Upper lobe of left lung (tissue), 6 donors: ENCODE data around the gene PHF5A. TPM values are rescaled to one million over a fixed set of nuclear protein-coding genes. Genes with fewer than 3 reads are reported as not detected.
"Not testable (repeated sequence)": the region's sequence is repeated elsewhere in the genome, so short reads cannot be mapped to it uniquely, and the experiment has no call there.

Source experiments
- ATAC-seq, 2 donors: fragments of 200-7000 bp; cut with Tn5 transposase; one replicate each; pipeline ENCODE4 v1.9.1; 2022; ENCODE audit warnings: mild to moderate bottlenecking in 2 of 2, moderate library complexity in 2 of 2; ENCODE audit not compliant: low FRiP score in 2 of 2
- DNase-seq, 2 donors: peaks; one replicate each; pipeline ENCODE4 v3.0.0-alpha.2; 2019 to 2020
- H3K27ac ChIP-seq, 4 donors: fragments of 200-600 bp; sonication (generic); one replicate each; pipeline ENCODE4 v1.5.1; 2016 to 2019
- H3K27me3 ChIP-seq, 4 donors: fragments of 200-600 bp; sonication (generic); one replicate each; pipeline ENCODE4 v1.5.1; 2017 to 2019
- H3K36me3 ChIP-seq, 4 donors: fragments of 200-600 bp; sonication (generic); one replicate each; pipeline ENCODE4 v1.5.1; 2016 to 2019
- H3K4me1 ChIP-seq, 4 donors: fragments of 200-600 bp; sonication (generic); one replicate each; pipeline ENCODE4 v1.5.1; 2018 to 2019
- H3K4me3 ChIP-seq, 4 donors: fragments of 200-600 bp; sonication (generic); one replicate each; pipeline ENCODE4 v1.5.1; 2017 to 2019; ENCODE audit warnings: mild to moderate bottlenecking in 2 of 4, moderate library complexity in 1 of 4
- H3K9me3 ChIP-seq, 4 donors: fragments of 200-600 bp; sonication (generic); one replicate each; pipeline ENCODE4 v1.5.1; 2018 to 2019
- CTCF ChIP-seq, 6 experiments: fragments of 450-650 bp in 4 of 6; fragments of 200-600 bp in 2 of 6; sonication (generic) in 2 of 6; IDR thresholded peaks; one replicate each; pipeline ENCODE4 v1.5.1; 2016 to 2019; ENCODE audit warnings: antibody characterized with exemption in 6 of 6
- EP300 ChIP-seq, 4 donors: sonication (generic); formaldehyde crosslinking; IDR thresholded peaks; one replicate each; pipeline ENCODE4 v1.5.1; 2017; ENCODE audit warnings: antibody characterized with exemption in 4 of 4, control low read depth in 2 of 4
- POLR2A ChIP-seq, 4 donors: fragments of 450-650 bp; IDR thresholded peaks; one replicate each; pipeline ENCODE4 v1.5.1; 2016 to 2017; ENCODE audit warnings: antibody characterized with exemption in 4 of 4, mild to moderate bottlenecking in 2 of 4
- POLR2AphosphoS5 ChIP-seq, 2 donors: sonication (generic); formaldehyde crosslinking; IDR thresholded peaks; one replicate each; pipeline ENCODE4 v1.5.1; 2017; ENCODE audit warnings: antibody characterized with exemption in 2 of 2
- WGBS, 2 donors: methylation state at CpG; one replicate each; pipeline ENCODE4 v1.1.5; 2017 to 2018; 5-methylcytosine and 5-hydroxymethylcytosine counted together
- total RNA-seq, 6 donors: library from RNA; depleted of rRNA in 4 of 6; stranded (reverse); fragments of >200 nt in 4 of 6; gene quantifications; one replicate each; pipeline versions ENCODE4 v1.1.0 to v1.2.1, GENCODE V29; 2016 to 2021
- donor health status: DM: no; HTN: no; CAD: no; lungs with moderate emphysema.
- donor health status: DM: no; HTN: yes; CAD: no; lungs with severe emphysema.

The PHF5A gene
- total RNA-seq, 6 donors from 2014 or later: 9.4 to 49.3 (median 31.2) TPM

- Histone ChIP-seq H3K36me3 (peaks cover 37 to 91% (median 83%) of the 10 kb centered on the region in 4 donors), H3K27ac (no peak overlapping the region), H3K9me3 (no peaks in the 10 kb centered on the region), H3K4me1 (peaks cover 0 to 5% (median 0%) of the 10 kb centered on the region in 4 donors), H3K4me3 (no peak overlapping the region), H3K27me3 (no peaks in the 10 kb centered on the region)
- no peak for DNase-seq
- TF ChIP-seq EP300 (IDR thresholded peaks at IDR 0.05): no peak
- no peak for TF ChIP-seq POLR2A (IDR thresholded peaks at IDR 0.05)
- TF ChIP-seq POLR2AphosphoS5 (IDR thresholded peaks at IDR 0.05): no peak
- no peak for TF ChIP-seq CTCF (IDR thresholded peaks at IDR 0.05)
- no peak for ATAC-seq
- WGBS, 2 donors: 91 to 96% methylated on average over 4 of the region's 4 CpGs
These were observed 6.6 kb downstream of the PHF5A start for GRCh38 chr22:41461901-41462300.

- H3K27ac ChIP-seq, DNase-seq, ATAC-seq, H3K4me1 ChIP-seq, H3K9me3 ChIP-seq, H3K27me3 ChIP-seq, H3K4me3 ChIP-seq: not testable (repeated sequence)
- 79 to 81% methylated on average over 5 of the region's 5 CpGs for WGBS, 2 donors
- H3K36me3 ChIP-seq: peaks cover 26 to 73% (median 65%) of the 10 kb centered on the region in 4 donors
These were observed 8.4 kb downstream of the PHF5A start for GRCh38 chr22:41460071-41460470.

GRCh38 chr22:41459431-41459830, 9.1 kb downstream of the PHF5A start:
- H3K4me1 ChIP-seq: no peaks in the 10 kb centered on the region
- H3K9me3 ChIP-seq: no peaks in the 10 kb centered on the region
- ATAC-seq (no peak), DNase-seq (no peak)
- no peak for TF ChIP-seq POLR2A (IDR thresholded peaks at IDR 0.05)
- TF ChIP-seq CTCF (IDR thresholded peaks at IDR 0.05): no peak
- TF ChIP-seq POLR2AphosphoS5 (IDR thresholded peaks at IDR 0.05): no peak
- TF ChIP-seq EP300 (IDR thresholded peaks at IDR 0.05): no peak
- H3K27ac ChIP-seq: no peak overlapping the region
- peaks cover 20 to 67% (median 59%) of the 10 kb centered on the region in 4 donors for H3K36me3 ChIP-seq
- H3K4me3 ChIP-seq: no peak overlapping the region
- no peaks in the 10 kb centered on the region for H3K27me3 ChIP-seq
- WGBS, 2 donors: 64 to 72% methylated on average over 1 of the region's 1 CpG

- Histone ChIP-seq H3K27ac (no peak overlapping the region), H3K4me1 (no peaks in the 10 kb centered on the region), H3K36me3 (peaks cover 12 to 57% (median 50%) of the 10 kb centered on the region in 4 donors), H3K9me3 (no peaks in the 10 kb centered on the region), H3K27me3 (no peaks in the 10 kb centered on the region), H3K4me3 (no peak overlapping the region)
- no peak for DNase-seq
- TF ChIP-seq POLR2AphosphoS5 (IDR thresholded peaks at IDR 0.05) (no peak), POLR2A (IDR thresholded peaks at IDR 0.05) (no peak), CTCF (IDR thresholded peaks at IDR 0.05) (no peak), EP300 (IDR thresholded peaks at IDR 0.05) (no peak)
- ATAC-seq: no peak
- WGBS, 2 donors: 79 to 86% methylated on average over 7 of the region's 7 CpGs
These were observed 10.2 kb downstream of the PHF5A start for GRCh38 chr22:41458161-41458728.

- WGBS, 2 donors: 0 to 1% methylated on average over 20 to 28 of the region's 28 CpGs
- peak; percentile 81 to 93 for ATAC-seq
- H3K4me1 ChIP-seq: peaks cover 9 to 14% (median 12%) of the 10 kb centered on the region in 4 donors
These were observed 20.2 kb downstream of the PHF5A start for GRCh38 chr22:41448189-41448808.

More at GRCh38 chr22:41448189-41448808, 20.2 kb downstream of the PHF5A start:
- Histone ChIP-seq H3K9me3 (no peaks in the 10 kb centered on the region), H3K27ac (peak overlapping the region; percentile 96 to 100 (median 96)), H3K36me3 (no peaks in the 10 kb centered on the region), H3K27me3 (no peaks in the 10 kb centered on the region), H3K4me3 (peak overlapping the region; percentile 84 to 100 (median 90))
- DNase-seq: peak; percentile 93 to 97
- TF ChIP-seq POLR2A (IDR thresholded peaks at IDR 0.05) (peak in 2 of 4 donors; percentile 90 to 94), CTCF (IDR thresholded peaks at IDR 0.05) (no peak), POLR2AphosphoS5 (IDR thresholded peaks at IDR 0.05) (peak; percentile 85 to 97), EP300 (IDR thresholded peaks at IDR 0.05) (peak in 2 of 4 donors; percentile 4 to 51)
